HG02852 (cell line): Measurements from ENCODE around the gene GPR160.
A peak's percentile ranks its signal among the peaks of the same experiment; 100 is the strongest.
"Not testable (repeated sequence)": the region's sequence is repeated elsewhere in the genome, so short reads cannot be mapped to it uniquely, and the experiment has no call there.

Source experiments
- ATAC-seq: cut with Tn5 transposase; IDR thresholded peaks from one replicate; pipeline ENCODE4 v1.9.1; 2021; ENCODE audit warnings: mild to moderate bottlenecking, moderate library complexity; ENCODE audit not compliant: unreplicated experiment

GPR160 gene

GRCh38 chr3:170109579-170110293 is 71.9 kb downstream of the GPR160 start:
- no peak for ATAC-seq

GRCh38 chr3:170111147-170111771 is 73.5 kb downstream of the GPR160 start:
- no peak for ATAC-seq

GRCh38 chr3:170114165-170114564 is 76.4 kb downstream of the GPR160 start:
- not testable (repeated sequence) for ATAC-seq

- ATAC-seq = no peak
Measured at GRCh38 chr3:170117134-170117533, 79.3 kb downstream of the GPR160 start.

- ATAC-seq = peak; percentile 94
Measured at GRCh38 chr3:170128259-170128976, 90.6 kb downstream of the GPR160 start.

DNA sequence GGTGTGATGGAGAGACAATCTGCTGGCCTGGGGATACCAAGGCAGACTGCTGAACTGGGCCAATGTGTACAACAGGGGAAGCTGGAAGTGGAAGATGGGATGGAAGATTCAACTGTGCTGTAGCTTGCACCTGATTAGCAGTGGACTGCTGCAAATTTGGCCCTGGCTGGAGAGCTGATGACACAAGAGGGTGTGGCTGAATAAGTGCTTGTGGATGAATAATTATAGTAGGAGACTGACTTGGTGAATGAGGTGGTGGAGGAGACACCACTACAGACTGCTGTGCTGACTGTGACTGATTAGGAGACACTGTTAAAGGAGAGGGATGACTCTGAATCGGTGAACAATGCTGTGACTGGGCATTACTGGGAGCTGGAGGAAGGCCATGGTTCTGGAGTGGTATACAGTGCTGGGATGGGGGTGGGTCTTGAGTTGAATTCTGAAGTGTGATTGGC is 91.2 kb downstream of the GPR160 start:
- peak; percentile 51 for ATAC-seq

DNA sequence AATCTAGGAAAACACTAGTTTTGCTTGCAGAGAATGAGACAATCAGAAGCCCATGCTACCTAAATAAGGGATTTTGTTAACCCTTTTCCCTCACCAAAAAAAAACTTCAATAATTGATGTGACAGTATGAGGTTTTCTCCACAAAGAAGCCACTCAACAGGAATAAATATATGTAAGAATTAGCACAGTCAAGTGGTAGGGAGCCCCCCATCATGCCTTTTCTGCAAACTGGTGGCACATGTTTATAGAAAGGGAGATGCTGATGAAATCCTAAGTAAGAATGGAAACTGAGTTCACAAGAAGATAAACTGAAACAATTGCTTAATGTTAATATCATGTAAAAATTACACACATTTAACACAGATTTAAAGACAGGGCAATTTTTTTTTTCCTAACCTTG is 92.7 kb downstream of the GPR160 start:
- ATAC-seq = no peak

DNA sequence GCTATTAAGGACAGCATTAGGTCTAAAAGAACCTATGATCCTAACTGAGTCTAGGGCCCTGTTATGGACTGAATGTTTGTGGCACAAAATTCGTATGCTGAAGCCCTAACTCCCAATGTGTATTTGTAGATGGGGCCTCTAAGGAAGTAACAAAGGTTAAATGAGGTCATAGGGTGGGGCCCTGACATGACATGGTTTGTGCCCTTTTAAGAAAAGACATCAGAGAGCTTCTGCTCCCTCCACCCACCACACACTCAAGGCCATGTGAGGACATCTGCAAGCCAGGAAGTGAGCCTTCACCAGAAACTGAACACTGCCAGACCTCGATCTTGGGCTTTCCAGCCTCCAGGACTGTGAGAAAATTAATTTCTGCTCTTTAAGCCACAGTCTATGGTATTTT is 94.5 kb downstream of the GPR160 start:
- no peak for ATAC-seq
